Suppressor macrophage (primary cell): ENCODE results near the gene PWWP2A.
"Not testable (repeated sequence)": the region's sequence is repeated elsewhere in the genome, so short reads cannot be mapped to it uniquely, and the experiment has no call there.

Experiments
- DNase-seq, 4 experiments: peaks; one replicate each; pipeline ENCODE4 v3.0.0-alpha.2; 2020 to 2022
- total RNA-seq, 17 experiments: gene quantifications; one replicate each; lab custom pipeline; 2026; ENCODE audit warnings: mixed read lengths in 6 of 17, inconsistent platforms in 3 of 17; lab: John Stamatoyannopoulos, UW

Gene PWWP2A
- 11.0 to 27.7 (median 22.3) reads per million in 17 experiments for total RNA-seq

DNA sequence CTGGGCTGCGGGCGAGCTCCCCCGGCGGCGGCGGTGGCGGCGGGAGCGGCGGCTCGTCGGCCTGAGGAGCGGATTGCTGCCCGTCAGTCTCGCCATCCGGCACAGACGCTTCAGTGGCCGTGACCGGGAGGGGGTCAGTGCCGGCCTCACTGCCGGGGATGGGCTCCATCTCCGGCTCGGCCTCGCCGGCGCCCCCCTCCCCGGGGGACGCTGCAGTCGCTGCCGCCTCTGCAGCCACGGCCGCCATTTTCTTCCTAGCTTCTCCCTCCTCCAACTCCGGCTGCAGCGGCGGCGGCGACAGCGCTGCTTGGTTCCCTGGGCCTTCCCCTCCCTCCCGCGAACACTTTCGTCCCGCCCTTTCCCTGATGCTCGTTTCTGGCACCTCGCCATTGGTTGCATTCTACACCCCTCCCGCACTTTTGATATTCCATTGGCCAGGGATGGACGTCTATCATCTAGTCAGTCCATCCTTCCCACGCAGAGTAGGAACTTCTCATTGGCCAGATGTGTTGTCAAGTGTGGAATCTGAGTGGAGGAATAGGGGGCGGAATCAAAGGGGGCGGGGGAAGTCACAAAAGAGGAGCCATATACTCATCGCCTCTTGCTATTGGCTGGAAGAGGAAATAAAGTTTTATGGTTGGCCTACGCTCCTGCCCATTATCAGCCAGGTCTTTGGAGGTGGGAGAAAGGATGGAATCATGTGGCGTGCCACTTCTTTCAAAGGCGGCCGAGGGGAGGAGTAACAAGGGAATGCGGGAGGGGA is at the start of gene PWWP2A:
Gene PWWP2A (minus strand): TSS at position 309 of the 763 bp plus-strand sequence. CDS start 62 bp downstream, at position 247.
- peak; percentile 98 to 100 (median 100) for DNase-seq

DNA sequence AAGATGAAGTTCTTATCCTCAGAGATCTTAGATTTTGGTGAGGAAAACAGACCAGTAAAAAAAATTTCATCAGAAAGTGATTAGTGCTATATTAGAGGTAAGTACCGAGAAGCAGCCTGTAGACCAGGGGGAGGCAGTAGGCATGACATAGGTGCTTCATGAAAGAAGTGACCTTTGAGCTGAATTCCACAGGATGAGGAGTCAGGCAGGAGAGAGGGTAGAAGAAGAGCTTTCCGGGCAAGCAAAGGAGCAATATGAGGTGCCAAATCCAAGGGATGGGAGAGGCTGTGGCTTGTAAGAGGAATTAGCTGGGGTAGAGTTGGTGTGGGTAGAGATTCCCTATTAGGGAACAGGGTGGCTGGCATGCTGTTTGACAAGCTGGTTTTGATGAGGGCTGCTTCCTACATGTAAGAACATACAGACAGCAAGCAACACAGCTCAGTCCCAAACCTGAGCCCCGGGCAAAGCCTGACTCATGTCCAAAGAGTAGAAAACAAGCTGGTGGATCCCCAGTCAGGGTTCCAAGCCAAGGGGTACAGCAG is 48.4 kb upstream of the PWWP2A start:
- DNase-seq, result no peak

GRCh38 chr5:160166973-160167623 is 47.8 kb upstream of the PWWP2A start:
- no peak for DNase-seq

DNA sequence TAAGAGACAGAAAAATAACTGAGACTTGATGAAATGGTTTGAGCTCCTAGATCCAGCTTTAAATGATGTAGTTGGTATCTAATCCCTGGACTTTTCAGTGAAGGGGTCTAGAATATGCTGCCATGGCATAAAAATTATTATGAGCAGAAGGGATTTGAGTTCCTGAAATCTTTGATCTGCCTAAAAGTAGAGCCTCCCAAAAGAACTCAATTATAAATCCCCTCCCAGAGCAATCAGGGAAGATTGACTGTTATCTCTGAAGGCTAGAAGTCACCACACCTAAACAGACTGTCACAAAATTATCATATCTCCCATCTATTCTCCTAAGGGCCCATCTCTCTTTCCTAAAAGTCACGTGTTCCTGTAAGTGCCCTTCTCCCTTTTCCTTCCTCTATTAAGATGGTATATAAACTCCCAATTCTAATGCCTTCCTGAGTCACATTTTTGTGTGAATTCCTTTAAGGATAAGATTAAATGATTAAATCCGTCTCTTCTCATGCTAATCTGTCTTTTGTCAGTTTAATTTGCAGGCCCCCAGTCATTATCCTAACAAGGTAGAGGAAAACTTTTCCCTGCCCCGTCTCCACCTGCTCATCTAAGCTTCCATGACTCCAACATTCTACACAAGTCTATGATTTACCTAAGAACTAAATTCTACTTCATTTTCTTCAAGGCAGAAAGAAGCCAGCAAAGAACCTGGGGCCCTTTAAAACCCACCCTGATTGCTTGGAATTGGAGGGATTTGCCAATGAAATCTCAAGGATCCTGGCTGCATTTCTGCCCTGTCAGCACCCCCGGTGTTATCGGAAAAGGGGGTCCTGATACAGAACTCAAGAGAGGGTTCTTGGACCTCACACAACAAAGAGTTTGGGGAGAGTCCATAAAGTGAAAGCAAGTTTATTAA is 47.1 kb upstream of the PWWP2A start:
- DNase-seq, result no peak

GRCh38 chr5:160165137-160166068 is 46.2 kb upstream of the PWWP2A start:
- DNase-seq, result peak; percentile 79 to 90 (median 86)

GRCh38 chr5:160162910-160163309 is 43.7 kb upstream of the PWWP2A start:
- DNase-seq, result no peak

DNA sequence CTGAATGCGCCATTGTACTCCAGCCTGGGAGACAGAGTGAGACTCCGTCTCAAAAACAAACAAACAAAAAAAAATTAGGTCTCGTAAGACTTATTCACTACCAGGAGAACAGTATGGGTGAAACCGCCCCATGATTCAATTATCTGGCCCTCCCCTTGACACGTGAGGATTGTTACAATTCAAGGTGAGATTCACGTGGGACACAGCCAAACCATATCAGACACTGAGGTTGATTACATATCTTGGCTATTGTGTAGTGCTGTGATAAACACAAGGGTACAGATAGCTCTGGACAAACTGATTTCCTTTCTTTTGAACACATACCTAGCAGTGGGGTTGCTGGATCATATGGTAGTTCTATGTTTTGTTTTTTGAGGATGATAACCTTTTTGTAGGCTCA is 42.4 kb upstream of the PWWP2A start:
- DNase-seq, result no peak

DNA sequence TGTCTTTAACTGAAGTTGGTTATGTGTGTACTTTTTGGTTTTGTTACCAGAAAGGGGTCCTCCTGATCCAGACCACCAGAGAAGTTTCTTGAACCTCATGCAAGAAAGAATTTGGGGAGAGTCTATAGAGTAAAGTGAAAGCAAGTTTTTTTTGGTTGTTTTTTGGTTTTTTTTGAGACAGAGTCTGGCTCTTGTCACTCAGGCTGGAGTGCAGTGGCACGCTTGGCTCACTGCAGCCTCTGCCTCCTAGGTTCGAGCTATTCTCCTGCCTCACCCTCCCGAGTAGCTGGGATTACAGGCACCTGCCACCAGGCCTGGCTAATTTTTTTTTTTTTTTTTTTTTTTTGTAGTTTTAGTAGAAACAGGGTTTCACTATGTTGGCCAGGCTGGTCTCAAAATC is 41.6 kb upstream of the PWWP2A start:
- DNase-seq, result not testable (repeated sequence)

- no peak for DNase-seq
These were observed 40.9 kb upstream of the PWWP2A start for GRCh38 chr5:160159991-160160792.

DNA sequence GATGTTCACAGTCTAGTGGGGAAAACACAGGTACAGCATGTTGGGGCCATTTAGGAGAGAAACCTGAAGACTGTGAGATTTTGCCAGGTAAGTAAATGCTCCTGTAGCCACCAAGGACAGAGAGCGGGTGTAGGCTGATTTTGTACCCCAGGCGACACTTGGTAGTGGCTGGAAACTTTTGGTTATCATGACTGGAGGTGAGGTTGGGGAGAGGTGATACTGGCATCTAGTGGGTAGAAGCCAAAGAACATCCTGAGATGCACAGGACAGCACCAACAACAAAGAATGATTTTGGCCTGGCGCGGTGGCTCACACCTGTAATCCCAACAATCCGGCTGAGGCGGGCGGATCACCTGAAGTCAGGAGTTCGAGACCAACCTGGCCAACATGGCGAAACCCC is 38.8 kb upstream of the PWWP2A start:
- DNase-seq, result no peak

DNA sequence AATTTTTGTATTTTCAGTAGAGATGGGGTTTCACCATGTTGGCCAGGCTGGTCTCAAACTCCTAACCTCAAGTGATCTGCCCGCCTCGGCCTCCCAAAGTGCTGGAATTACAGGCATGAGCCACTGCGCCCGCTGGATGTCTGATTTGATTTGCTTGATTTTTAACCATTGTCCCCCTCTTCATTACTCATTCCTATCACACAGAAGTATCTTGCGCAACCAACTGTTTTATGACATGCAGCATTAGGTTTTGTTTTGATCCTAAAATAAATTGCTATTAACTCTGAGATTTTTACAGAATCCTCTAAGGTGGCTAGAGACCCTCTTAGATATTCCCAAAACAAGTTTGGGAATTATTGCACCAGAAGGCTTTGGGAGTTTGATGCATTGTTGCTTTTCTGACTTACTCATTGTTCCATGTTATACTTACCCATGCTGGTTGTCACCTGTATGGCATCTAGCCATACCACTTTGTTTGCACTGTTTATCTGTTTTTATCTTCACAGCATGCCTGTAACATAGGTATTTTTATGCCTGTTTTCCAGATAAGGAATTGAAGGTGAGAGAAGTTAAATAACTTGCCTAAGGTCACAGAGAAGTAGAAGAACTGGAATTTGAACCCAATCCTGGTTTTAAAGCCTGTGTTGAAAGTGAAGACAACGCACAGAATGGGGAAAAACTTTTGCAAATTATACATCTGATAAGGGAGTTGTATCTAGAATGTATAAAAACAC is 35.9 kb upstream of the PWWP2A start:
- DNase-seq, result no peak

DNA sequence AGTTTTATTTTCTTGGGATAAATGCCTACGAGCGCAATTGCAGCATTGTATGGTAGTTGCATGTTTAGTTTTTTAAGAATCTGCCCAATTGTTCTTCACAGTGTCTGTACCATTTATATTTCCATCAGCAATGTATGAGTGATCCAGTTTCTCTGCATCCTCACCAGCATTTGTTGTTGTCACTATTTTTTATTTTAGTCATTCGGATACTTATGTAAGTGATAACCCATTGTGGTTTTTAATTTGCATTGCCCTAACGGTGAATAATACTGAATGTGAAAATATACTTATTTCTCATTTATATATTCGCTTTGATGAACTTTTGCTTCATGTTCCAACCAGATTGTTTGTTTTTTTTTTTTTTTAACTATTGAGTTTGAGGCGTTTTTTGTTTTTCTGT is 33.7 kb upstream of the PWWP2A start:
- DNase-seq, result no peak

DNA sequence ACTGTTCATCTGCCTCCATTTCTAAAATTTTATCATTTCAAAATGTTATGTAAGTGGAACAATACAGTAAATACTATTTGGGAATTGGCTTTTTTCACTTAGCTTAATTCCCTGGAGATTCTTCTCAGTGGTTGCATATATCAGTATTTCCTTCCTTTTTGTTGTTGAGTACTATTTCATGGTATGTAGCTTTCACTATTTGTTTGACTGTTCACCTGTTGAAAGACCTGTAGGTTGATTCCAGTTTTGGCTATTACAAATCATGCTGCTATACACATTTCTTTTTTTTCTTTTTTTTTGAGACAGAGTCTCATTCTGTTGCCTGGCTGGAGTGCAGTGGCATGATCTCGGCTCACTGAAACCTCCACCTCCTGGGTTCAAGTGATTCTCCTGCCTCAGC is 33.0 kb upstream of the PWWP2A start:
- DNase-seq, result no peak

GRCh38 chr5:160151017-160151416 is 31.8 kb upstream of the PWWP2A start:
- no peak for DNase-seq

DNA sequence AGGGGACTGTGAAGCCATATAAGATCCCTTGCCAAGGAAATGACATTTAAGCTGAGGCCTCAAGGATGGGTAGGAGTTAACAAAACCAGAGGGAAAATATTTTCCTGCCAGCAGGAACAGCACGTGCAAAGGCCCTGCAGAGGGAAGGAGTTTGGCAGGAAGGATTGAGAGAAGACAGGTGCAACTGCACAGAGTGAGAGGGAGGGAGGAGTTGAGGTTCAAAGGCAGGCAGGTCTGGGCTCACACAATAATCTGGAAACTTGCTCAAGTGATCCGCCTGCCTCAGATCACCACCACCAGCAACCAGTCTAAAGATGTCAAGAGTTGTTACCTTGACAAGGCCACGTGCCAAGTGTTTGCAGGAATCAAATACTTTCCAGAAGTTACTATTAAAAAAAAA is 31.1 kb upstream of the PWWP2A start:
- no peak for DNase-seq

DNA sequence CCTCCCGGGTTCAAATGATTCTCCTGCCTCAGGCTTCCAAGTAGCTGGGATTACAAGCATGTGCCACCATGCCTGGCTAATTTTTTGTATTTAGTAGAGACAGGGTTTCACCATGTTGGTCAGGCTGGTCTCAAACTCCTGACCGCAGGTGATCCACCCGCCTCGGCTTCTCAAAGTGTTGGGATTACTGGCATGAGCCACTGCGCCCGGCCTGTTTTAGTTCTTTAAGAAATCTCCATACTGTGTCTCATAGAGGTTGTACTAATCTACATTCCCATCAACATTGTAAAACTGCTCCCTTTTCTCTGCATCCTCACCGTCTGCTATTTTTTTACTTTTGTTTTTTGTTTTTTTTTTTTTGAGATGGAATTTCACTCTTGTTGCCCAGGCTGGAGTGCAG is 25.2 kb upstream of the PWWP2A start:
- not testable (repeated sequence) for DNase-seq

DNA sequence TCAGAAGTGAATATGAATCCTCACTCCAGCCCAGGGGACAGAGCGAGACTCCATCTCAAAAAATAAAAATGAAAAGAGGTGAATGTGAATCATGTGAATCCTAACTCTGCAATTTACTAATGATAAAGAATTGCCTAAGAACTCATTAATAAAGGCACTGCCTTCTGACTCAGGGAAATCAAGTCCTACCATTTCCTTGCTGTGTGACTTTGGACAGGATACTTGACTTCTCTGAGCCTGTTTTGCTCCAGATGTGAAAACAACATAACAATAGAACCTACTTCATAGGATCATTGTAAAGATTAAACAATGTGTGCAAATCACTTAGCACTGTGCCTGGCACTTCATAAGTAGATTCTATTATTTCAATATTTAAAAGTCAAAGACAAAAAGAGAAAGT is 15.1 kb upstream of the PWWP2A start:
- DNase-seq, result no peak

GRCh38 chr5:160133918-160134304 is 14.7 kb upstream of the PWWP2A start:
- no peak for DNase-seq

- DNase-seq, result peak; percentile 56 to 75 (median 74)
These were observed 14.0 kb upstream of the PWWP2A start for GRCh38 chr5:160133071-160133917.
